Gastroesophageal sphincter (tissue), 4 donors: ENCODE results near the gene RFX8. TPM values are rescaled to one million over a fixed set of nuclear protein-coding genes. Genes with fewer than 3 reads are reported as not detected.

ENCODE experiments used
- ATAC-seq: fragments of 150-250 bp; one replicate; pipeline ENCODE4 v1.9.1; 2016; ENCODE audit warnings: mild to moderate bottlenecking, moderate library complexity
- H3K27ac ChIP-seq, 4 donors: fragments of 200-600 bp; sonication (generic) in 3 of 4; 1 replicate in 3 of 4; 2 replicates in 1 of 4; pipeline ENCODE4 v1.5.1; 2016 to 2019
- H3K27me3 ChIP-seq: fragments of 200-600 bp; sonication (generic); one replicate; pipeline ENCODE4 v1.5.1; 2019
- H3K36me3 ChIP-seq, 2 donors: fragments of 200-600 bp; sonication (generic); one replicate each; pipeline ENCODE4 v1.5.1; 2019; ENCODE audit warnings: control low read depth in 1 of 2
- H3K4me1 ChIP-seq, 3 donors: fragments of 200-600 bp; sonication (generic); 1 replicate in 2 of 3; 2 replicates in 1 of 3; pipeline ENCODE4 v1.5.1; 2016 to 2019; ENCODE audit warnings: control low read depth in 2 of 3
- H3K4me3 ChIP-seq, 2 donors: fragments of 200-600 bp; sonication (generic); one replicate each; pipeline ENCODE4 v1.5.1; 2019; ENCODE audit warnings: mild to moderate bottlenecking in 1 of 2, moderate library complexity in 1 of 2
- H3K9me3 ChIP-seq, 3 donors: fragments of 200-600 bp; sonication (generic); one replicate each; pipeline ENCODE4 v1.5.1; 2017 to 2019; ENCODE audit warnings: control low read depth in 2 of 3
- EP300 ChIP-seq: sonication (generic); formaldehyde crosslinking; IDR thresholded peaks from one replicate; pipeline ENCODE4 v1.6.1; 2017; ENCODE audit warnings: antibody characterized with exemption, mild to moderate bottlenecking
- POLR2A ChIP-seq, 2 donors: fragments of 450-650 bp; IDR thresholded peaks; one replicate each; pipeline ENCODE4 v1.6.1; 2017; ENCODE audit warnings: antibody characterized with exemption in 2 of 2, mild to moderate bottlenecking in 2 of 2, moderate library complexity in 1 of 2
- POLR2AphosphoS5 ChIP-seq: sonication (generic); formaldehyde crosslinking; IDR thresholded peaks from one replicate; pipeline ENCODE4 v1.6.1; 2017; ENCODE audit warnings: antibody characterized with exemption
- WGBS, 2 donors: methylation state at CpG; one replicate each; pipeline ENCODE4 v1.1.5; 2018; ENCODE audit warnings: low coverage in 1 of 2; 5-methylcytosine and 5-hydroxymethylcytosine counted together
- total RNA-seq, 4 donors: library from RNA; depleted of rRNA; stranded (reverse); fragments of >200 nt; gene quantifications; one replicate each; pipeline ENCODE4 v1.1.0, GENCODE V29; 2016
- TF ChIP-seq, protein P1 (sequence below), 4 experiments: fragments of 200-600 bp in 2 of 4; fragments of 450-650 bp in 2 of 4; sonication (generic) in 1 of 4; IDR thresholded peaks; one replicate each; pipeline ENCODE4 v1.5.1; 2017 to 2019; ENCODE audit warnings: antibody characterized with exemption in 4 of 4, mild to moderate bottlenecking in 2 of 4, moderate library complexity in 2 of 4

Gene RFX8
- total RNA-seq, 4 donors from 2014 or later = 0.54 TPM; not detected in 3

DNA sequence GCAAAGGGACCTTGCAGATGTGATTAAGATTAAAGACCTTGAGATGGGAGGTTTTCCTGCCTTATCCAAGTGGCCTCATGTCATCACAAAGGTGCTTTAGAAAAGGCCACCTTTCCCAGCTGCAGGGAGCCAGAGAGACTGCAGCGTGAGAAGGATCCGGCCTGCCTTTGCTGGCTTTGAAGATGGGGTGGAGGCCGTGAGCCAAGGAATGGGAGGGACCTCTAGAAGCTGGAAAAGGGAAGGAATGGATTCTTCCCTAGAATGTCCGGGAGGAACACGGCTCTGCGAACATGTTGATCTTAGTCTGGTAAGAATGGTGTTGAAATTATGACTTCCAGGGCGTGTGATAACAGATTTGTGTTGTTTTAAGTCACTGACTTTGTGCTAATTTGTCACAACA, 47.7 kb downstream of the RFX8 start:
- Histone ChIP-seq H3K4me3 (no peak overlapping the region), H3K27ac (no peak overlapping the region), H3K9me3 (no peaks in the 10 kb centered on the region), H3K36me3 (no peaks in the 10 kb centered on the region), H3K4me1 (no peaks in the 10 kb centered on the region), H3K27me3 (no peaks in the 10 kb centered on the region)
- ATAC-seq = no peak
- 71 to 73% methylated on average over 3 to 4 of the region's 7 CpGs for WGBS, 2 donors
- TF ChIP-seq EP300 = no peak
- TF ChIP-seq POLR2A (IDR thresholded peaks at IDR 0.05) = no peak
- TF ChIP-seq POLR2AphosphoS5 = no peak
- TF ChIP-seq, protein P1, sequence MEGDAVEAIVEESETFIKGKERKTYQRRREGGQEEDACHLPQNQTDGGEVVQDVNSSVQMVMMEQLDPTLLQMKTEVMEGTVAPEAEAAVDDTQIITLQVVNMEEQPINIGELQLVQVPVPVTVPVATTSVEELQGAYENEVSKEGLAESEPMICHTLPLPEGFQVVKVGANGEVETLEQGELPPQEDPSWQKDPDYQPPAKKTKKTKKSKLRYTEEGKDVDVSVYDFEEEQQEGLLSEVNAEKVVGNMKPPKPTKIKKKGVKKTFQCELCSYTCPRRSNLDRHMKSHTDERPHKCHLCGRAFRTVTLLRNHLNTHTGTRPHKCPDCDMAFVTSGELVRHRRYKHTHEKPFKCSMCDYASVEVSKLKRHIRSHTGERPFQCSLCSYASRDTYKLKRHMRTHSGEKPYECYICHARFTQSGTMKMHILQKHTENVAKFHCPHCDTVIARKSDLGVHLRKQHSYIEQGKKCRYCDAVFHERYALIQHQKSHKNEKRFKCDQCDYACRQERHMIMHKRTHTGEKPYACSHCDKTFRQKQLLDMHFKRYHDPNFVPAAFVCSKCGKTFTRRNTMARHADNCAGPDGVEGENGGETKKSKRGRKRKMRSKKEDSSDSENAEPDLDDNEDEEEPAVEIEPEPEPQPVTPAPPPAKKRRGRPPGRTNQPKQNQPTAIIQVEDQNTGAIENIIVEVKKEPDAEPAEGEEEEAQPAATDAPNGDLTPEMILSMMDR (IDR thresholded peaks at IDR 0.05) = no peak

DNA sequence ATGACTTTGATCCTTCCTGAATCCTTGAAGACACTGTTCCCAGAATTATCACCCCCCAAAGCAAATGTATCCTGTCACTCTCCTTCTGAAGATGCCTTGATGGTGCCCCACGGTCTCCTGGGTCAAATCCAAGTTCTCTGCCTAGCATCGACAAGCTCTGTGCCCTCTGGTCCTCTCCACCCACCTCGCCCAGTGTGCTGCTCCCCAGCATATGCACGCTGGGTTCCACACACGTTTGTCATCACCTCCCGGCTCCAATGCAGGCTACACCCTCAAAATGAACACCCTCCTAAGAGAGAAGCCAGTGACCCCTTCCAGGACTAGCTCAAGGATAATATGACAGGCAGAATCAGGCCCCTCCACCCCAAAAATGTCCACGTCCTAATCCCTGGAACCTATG, 48.1 kb downstream of the RFX8 start:
- no peaks in the 10 kb centered on the region for H3K36me3 ChIP-seq
- WGBS, 2 donors = 92% methylated on average over 3 of the region's 7 CpGs; no CpG with 5 or more reads in 1 of the 2 donors
- H3K9me3 ChIP-seq = no peaks in the 10 kb centered on the region

DNA sequence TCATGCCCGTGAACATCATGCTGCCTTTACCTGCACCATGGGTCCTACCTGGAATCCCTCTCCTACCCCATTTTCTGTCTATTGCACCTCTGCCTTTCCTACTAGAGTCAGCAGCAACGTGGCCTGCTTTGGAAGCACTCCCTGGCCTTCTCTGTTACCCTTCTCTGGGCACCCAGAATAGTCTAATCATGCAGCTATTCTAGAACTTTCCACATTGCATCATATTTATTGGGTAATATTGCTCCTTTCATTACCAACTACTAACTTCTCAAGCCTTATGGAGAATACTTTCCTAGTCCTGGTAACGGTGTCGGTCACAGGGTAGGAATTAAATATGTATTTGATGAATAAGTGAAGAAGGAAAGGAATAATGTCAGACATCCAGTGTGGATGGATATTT, 54.3 kb downstream of the RFX8 start:
- no peak overlapping the region for H3K4me3 ChIP-seq
- H3K9me3 ChIP-seq = no peaks in the 10 kb centered on the region
- H3K27ac ChIP-seq = no peak overlapping the region
- WGBS, 2 donors = 84 to 85% methylated on average over 3 to 4 of the region's 4 CpGs
- H3K36me3 ChIP-seq = no peaks in the 10 kb centered on the region
- no peak for TF ChIP-seq POLR2AphosphoS5
- TF ChIP-seq, protein P1 (IDR thresholded peaks at IDR 0.05) = no peak
- TF ChIP-seq EP300 = no peak
- no peak for TF ChIP-seq POLR2A (IDR thresholded peaks at IDR 0.05)
- no peaks in the 10 kb centered on the region for H3K27me3 ChIP-seq
- H3K4me1 ChIP-seq = peaks cover 0 to 4% (median 0%) of the 10 kb centered on the region in 3 donors
- ATAC-seq = no peak

More for the DNA sequence above, 48.1 kb downstream of the RFX8 start:
- Histone ChIP-seq H3K4me1 (no peaks in the 10 kb centered on the region), H3K27ac (no peak overlapping the region), H3K27me3 (no peaks in the 10 kb centered on the region), H3K4me3 (no peak overlapping the region)
- no peak for ATAC-seq
- no peak for TF ChIP-seq POLR2AphosphoS5
- TF ChIP-seq, protein P1 (IDR thresholded peaks at IDR 0.05) = no peak
- no peak for TF ChIP-seq EP300
- no peak for TF ChIP-seq POLR2A (IDR thresholded peaks at IDR 0.05)

DNA sequence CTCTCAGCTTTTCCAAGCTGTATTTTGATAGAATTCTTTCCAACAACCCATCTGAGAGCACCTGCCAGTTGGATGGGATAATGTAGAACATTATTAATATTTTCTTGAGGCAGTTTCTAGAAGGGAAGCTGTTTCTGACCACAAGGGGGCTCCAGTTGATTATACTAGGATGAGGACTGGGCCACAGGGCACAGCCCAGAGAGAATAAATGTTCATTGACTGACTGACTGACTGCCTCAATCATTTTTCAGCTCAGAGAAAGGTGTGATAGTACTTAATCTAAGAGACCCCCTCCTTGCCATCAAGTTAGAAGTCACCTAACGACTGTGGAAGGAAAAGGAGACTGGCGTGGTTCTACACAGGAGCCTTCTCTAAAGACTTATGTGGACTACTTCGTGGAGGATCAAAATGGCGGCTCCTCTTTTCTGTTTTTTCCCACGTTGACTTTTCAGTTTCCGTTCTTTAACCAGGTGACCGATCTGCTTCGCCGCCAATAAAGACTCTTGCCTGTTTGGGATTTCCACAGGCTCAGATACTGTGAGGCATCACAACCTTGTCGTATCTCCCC, 55.7 kb downstream of the RFX8 start:
- Histone ChIP-seq H3K36me3 (no peaks in the 10 kb centered on the region), H3K9me3 (peaks cover 0 to 4% (median 0%) of the 10 kb centered on the region in 3 donors), H3K4me1 (peaks cover 0 to 4% (median 0%) of the 10 kb centered on the region in 3 donors), H3K4me3 (no peak overlapping the region), H3K27me3 (no peaks in the 10 kb centered on the region), H3K27ac (no peak overlapping the region)
- peak; percentile 43 for ATAC-seq
- WGBS, 2 donors = 87 to 88% methylated on average over 8 to 9 of the region's 10 CpGs
- TF ChIP-seq, protein P1 (IDR thresholded peaks at IDR 0.05) = peak; percentile 61 to 79 (median 72)
- TF ChIP-seq EP300 = no peak

DNA sequence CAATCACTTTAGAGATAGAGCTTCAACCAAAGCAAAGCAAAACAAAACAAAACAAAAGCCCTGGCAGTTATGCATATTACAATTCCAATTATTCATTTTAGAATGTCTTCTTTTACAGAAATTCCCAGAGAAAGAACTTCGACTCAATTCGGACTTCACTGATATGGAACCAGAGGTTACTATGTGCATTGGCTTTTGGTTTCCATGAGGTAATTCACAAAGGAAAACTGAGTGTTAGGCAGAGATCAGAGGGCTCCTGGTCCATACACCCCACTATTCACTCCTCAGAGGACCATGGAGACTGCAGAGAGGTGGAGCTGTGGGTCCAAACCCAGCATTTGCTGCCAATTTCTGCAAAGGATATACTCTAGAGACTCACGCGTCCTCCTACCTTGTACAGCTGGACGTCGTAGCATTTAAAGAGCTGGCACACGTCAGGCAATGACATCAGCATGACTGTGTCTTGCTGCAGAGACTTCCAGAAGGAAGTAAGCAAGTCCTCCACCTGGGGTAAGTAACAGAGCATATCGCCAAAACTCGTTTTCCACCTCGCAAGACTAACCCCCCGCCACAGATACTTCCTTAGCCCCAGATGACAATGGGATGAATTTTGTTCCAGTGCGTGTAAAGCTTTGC, 56.3 kb downstream of the RFX8 start:
- H3K27ac ChIP-seq = no peak overlapping the region
- WGBS, 2 donors = 49 to 65% methylated on average over 6 to 7 of the region's 12 CpGs
- no peak for TF ChIP-seq POLR2AphosphoS5
- TF ChIP-seq, protein P1 (IDR thresholded peaks at IDR 0.05) = no peak
- no peak for TF ChIP-seq EP300
- TF ChIP-seq POLR2A (IDR thresholded peaks at IDR 0.05) = no peak
- no peak for ATAC-seq
- peaks cover 0 to 4% (median 0%) of the 10 kb centered on the region in 3 donors for H3K4me1 ChIP-seq
- peaks cover 0 to 4% (median 0%) of the 10 kb centered on the region in 3 donors for H3K9me3 ChIP-seq
- H3K27me3 ChIP-seq = no peaks in the 10 kb centered on the region
- H3K4me3 ChIP-seq = no peak overlapping the region
- H3K36me3 ChIP-seq = no peaks in the 10 kb centered on the region
